ENCODE data around the gene SCO2. TPM values are rescaled to one million over a fixed set of nuclear protein-coding genes. Genes with fewer than 3 reads are reported as not detected.
A peak's percentile ranks its signal among the peaks of the same experiment; 100 is the strongest.

SCO2 gene
- total and polyA plus RNA-seq, 11 donors = 0.67 to 2.6 (median 1.1) TPM; not detected in 6

- TF ChIP-seq POLR2A (IDR thresholded peaks at IDR 0.05) (no peak), CTCF (IDR thresholded peaks at IDR 0.05) (no peak)
- WGBS, 4 donors = 85 to 96% (median 93%) methylated on average over 10 to 14 of the region's 14 CpGs
- no peak for ATAC-seq
- no peak for DNase-seq
- Histone ChIP-seq H3K4me1 (peaks cover 8 to 31% (median 23%) of the 10 kb centered on the region in 12 donors), H3K9me3 (no peaks in the 10 kb centered on the region), H3K36me3 (peaks cover 0 to 40% (median 31%) of the 10 kb centered on the region in 9 donors), H3K4me3 (no peak overlapping the region), H3K27me3 (no peaks in the 10 kb centered on the region), H3K27ac (no peak overlapping the region)
- intact Hi-C loops (cut with DNase I) = loop anchor here in 4 of 10 donors (5.0 to 10.0 kb wide), 4 partner anchors 57 to 261 kb away; partner anchors contain the start of genes HDAC10 (in 2 of the 4), CHKB (in 1 of the 4), SYCE3 (in 1 of the 4) and TUBGCP6 (in 1 of the 4)
These were observed 20.1 kb downstream of the SCO2 start for GRCh38 chr22:50505276-50505775.

GRCh38 chr22:50504369-50505211 is 20.8 kb downstream of the SCO2 start:
- no peak overlapping the region for H3K27ac ChIP-seq
- peaks cover 8 to 28% (median 22%) of the 10 kb centered on the region in 12 donors for H3K4me1 ChIP-seq
- H3K4me3 ChIP-seq = no peak overlapping the region
- H3K36me3 ChIP-seq = peaks cover 0 to 38% (median 29%) of the 10 kb centered on the region in 9 donors
- no peaks in the 10 kb centered on the region for H3K9me3 ChIP-seq
- H3K27me3 ChIP-seq = no peaks in the 10 kb centered on the region
- DNase-seq (peak in 1 of 5 donors; percentile 57), ATAC-seq (no peak)
- intact Hi-C loops (cut with DNase I) = loop anchor here in 4 of 10 donors (5.0 to 10.0 kb wide), 4 partner anchors 58 to 260 kb away; partner anchors contain the start of genes HDAC10 (in 2 of the 4), CHKB (in 1 of the 4), SYCE3 (in 1 of the 4) and TUBGCP6 (in 1 of the 4)
- 95 to 96% (median 95%) methylated on average over 5 to 44 of the region's 44 CpGs for WGBS, 4 donors
- TF ChIP-seq CTCF (IDR thresholded peaks at IDR 0.05) (no peak), POLR2A (IDR thresholded peaks at IDR 0.05) (no peak)

DNA sequence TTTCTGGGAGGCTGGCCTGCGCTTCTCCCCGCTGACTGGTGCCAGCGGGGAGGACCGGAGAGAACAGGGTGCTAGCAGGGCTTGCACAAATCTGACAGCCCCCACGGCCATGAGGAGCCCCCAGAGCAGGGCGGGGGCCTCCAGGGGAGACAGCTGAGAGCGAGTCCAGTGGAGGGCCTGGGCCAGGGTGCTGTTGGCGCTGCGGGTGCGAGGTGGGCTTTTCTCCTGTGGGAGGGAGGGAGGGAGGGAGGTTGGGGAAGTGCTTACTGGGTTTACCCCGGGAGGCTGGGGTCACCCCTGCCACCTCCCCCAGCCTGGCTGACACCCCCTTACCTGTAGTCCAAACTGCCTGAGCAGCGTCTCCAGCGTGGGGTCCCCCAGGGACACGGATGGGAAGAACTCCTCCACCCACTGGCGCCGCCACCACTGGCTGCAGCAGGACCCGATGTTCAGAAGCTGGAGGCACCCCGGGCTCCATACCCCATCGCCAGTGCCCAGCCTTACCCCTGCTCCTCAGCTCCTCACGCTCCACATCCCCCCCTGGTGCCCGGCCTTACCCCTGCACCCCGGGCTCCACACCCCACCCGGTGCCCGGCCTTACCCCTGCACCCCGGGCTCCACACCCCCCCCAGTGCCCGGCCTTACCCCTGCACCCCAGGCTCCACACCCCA is 21.8 kb downstream of the SCO2 start:
- peaks cover 0 to 38% (median 29%) of the 10 kb centered on the region in 9 donors for H3K36me3 ChIP-seq
- no peak overlapping the region for H3K4me3 ChIP-seq
- no peak overlapping the region for H3K27ac ChIP-seq
- no peak for TF ChIP-seq CTCF (IDR thresholded peaks at IDR 0.05)
- no peak for TF ChIP-seq POLR2A (IDR thresholded peaks at IDR 0.05)
- WGBS, 4 donors = 87 to 90% (median 89%) methylated on average over 20 to 26 of the region's 26 CpGs
- H3K27me3 ChIP-seq = no peaks in the 10 kb centered on the region
- H3K4me1 ChIP-seq = peaks cover 4 to 20% (median 13%) of the 10 kb centered on the region in 12 donors
- no peaks in the 10 kb centered on the region for H3K9me3 ChIP-seq
- DNase-seq = peak in 1 of 5 donors; percentile 60
- intact Hi-C loops (cut with DNase I) = loop anchor here in 3 of 10 donors (10.0 kb wide), 2 partner anchors 249 to 259 kb away; partner anchors contain the start of genes HDAC10 (in 2 of the 3) and TUBGCP6 (in 1 of the 3)
- ATAC-seq = no peak

Data from heart left ventricle (tissue), 16 donors.